ENCODE data around the gene NYAP2.
A peak's percentile ranks its signal among the peaks of the same experiment; 100 is the strongest.

NYAP2 gene

DNA sequence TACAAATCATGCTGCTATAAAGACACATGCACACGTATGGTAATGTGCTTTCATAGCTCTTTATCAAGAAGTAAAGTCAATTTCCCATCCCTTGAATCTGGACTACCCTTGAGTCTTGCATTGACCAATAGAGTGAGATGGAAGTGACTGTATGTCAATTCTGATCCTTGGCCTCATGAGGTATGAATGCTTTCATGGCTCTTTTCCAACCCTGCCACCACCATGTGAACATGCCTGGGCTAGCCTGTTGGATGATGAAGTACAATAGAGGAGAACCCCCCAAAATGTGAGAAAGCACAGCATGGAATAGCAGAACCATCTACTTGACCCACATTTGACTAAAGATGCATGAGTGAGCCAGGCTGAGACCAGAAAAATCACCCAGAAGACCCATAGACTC lies 237.0 kb downstream of the NYAP2 start:
- no peak for DNase-seq

GRCh38 chr2:225637259-225637658 lies 237.7 kb downstream of the NYAP2 start:
- DNase-seq: no peak

- DNase-seq: no peak
Observed at GRCh38 chr2:225640550-225640949, 241.0 kb downstream of the NYAP2 start.

GRCh38 chr2:225649274-225649673 lies 249.8 kb downstream of the NYAP2 start:
- no peak for DNase-seq

DNA sequence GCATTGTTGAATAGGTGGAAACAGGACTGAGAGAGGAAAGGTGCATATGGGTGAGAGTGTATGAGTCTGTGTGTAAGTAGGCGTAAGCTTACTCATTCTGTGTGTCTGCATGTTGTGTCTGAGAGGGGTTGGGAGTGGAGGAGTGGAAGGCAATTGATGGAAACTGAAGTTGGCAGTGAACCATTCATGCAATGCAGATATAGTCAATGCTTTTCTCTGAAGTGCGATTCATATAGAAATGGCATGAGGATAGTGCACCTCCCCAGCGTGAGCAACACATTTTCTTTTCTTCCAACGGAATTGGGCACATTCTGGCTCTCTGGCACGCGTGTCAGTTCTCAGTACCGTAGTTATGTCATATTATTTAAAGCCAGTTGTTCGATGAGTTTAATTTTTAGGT lies 250.5 kb downstream of the NYAP2 start:
- DNase-seq: no peak

- DNase-seq: peak; percentile 15
Observed at GRCh38 chr2:225660262-225661131, 261.0 kb downstream of the NYAP2 start.

DNA sequence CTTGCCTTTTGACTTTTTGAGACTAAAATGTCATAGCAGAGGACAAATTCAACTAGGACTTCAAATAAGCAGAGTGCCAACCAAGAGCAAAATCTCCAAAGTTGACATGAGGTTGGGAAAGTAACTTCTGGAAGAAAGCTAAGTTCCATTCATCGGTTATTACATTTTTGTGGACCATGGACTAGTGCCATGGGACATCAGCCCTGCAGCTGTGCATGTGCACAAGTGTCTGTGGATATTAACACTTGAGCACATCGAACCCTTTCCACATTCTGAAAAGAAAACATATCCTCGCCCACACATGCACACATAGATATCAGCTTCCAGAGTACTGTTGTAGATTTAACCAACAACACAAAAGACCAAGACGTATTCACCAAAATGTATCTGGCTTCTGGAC lies 262.6 kb downstream of the NYAP2 start:
- DNase-seq: no peak

DNA sequence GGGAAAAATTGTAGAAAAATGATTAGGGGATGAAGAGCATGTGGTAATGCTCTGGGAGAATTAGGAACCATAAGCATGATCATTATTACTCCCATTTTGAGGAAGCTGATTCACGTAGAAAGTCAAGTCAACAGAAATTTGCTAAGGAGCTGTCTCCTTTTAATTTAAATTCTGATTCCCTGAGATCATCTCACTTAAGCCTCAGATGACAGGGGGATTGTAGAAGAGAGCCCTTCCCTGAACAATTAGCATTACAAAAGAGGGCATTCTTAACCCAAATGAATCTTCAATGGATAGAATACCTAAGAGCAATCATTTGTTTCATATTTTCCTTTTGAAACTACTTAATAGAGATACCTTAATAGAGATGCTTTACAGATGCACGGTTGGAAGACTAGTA lies 267.9 kb downstream of the NYAP2 start:
- no peak for DNase-seq

DNA sequence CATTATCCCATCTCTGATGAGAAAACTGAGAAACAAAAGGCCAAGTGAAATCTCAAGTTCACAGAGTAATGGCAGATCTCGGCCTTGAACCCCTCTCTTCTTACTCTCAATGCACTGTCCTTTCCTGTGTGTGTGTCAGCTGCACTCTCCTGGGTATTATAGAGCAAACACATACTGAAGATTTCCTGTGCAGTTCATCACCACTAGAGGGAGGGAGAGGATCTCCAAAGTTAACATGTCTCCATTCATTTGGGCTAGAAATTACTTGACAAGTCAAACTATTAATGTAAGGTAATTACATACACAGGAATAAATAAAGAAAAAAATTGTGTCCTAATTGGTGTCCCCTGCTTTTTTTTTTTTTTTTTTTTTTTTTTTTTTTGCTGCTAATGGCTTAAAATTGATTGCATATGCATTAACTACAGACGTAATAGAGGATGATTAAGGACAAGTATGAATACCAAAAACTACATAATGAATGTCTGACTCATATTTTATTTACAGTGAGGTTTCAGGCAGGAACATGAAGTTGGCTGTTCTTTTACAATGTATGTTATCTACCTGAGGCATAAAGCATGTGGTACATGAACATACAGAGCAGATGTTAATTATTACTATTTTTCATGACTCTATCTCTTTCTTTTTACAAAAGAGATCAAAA lies 269.2 kb downstream of the NYAP2 start:
- DNase-seq: peak; percentile 6

DNA sequence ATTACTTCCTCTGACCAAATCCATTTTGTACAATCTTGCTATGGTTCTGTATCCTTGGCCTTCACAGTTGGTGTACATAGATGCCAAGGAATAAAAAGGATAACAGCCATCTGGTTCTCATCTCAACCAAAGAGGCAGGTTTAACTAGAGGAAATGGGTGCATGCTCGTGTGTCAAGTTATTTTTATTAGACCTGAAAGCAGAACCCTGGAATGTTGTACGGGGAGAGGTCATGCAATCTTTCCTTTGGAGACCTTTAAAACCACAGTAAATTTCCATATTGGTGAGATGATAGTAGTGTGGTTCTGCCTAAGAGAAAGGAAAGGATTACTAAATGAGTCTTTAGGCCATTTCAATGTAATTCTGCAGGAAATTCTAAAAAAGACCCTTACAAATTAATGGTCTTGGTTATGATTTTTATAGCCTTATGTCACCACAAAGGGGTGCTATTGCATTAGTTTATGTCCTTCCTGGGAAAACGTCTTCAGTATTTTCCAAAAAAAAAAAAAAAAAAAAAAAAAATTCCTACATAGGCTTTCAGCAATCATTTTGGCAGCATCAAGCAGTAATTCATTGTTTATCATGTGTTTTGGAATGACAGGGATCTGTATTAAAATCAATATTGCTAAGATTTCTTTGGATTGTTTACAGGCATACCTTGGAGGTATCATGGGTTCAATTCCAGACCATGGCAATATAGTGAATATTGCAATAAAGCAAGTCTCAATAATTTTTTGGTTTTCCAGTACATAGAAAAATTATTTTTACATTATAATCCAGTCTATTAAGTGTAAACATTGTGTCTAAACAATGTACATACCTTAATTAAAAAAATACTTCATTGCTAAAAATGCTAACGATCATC lies 270.8 kb downstream of the NYAP2 start:
- no peak for DNase-seq

GRCh38 chr2:225678792-225679191 lies 279.3 kb downstream of the NYAP2 start:
- DNase-seq: no peak

- DNase-seq: no peak
Observed at GRCh38 chr2:225683258-225683657, 283.7 kb downstream of the NYAP2 start.

GRCh38 chr2:225690153-225690552 lies 290.6 kb downstream of the NYAP2 start:
- DNase-seq: no peak

GRCh38 chr2:225691711-225692110 lies 292.2 kb downstream of the NYAP2 start:
- no peak for DNase-seq

DNA sequence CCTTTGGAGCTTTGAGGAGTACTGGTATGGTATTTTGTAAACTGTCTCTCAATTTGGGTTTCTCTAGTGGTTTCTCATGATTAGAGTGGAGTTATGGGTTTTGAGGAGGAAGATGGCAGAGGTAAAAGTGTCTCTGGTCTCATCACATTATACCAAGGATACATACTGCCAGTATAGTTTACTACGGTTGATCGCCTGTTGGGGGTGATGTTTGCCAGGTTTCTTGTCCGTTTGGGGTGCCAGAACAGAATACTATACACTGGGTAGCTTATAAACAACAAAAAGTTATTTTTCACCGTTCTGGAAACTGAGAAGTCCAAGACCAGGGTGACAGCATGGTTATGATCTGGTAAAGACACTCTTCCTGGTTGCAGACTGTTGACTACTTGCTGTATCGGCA lies 293.7 kb downstream of the NYAP2 start:
- no peak for DNase-seq

DNA sequence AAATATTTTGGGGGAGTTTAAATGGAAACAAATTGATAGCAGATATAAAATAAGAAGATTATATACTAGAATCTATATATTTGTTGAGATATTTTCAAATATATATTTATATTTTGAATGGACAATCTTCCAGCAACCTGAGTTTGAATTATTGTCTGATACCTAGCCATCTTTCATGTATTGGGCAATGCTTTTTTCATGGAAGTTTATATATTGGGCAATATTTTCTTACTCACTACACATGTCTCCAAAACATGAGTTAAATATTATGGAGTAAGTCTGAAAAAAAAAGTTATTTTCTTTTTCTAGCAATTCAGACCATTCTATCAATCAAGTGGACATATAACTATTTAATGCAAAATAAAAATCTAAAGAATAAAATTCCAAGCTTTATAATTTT lies 295.2 kb downstream of the NYAP2 start:
- no peak for DNase-seq

- no peak for DNase-seq
Observed at GRCh38 chr2:225697936-225698335, 298.4 kb downstream of the NYAP2 start.

Measured in DMS79 treated with DMSO at 0.1 percent for 48 hours (cell line).